GM18873 (cell line): Measurements from ENCODE around the gene RPL22.

Experiments
- ATAC-seq: cut with Tn5 transposase; IDR thresholded peaks from one replicate; pipeline ENCODE4 v1.9.1; 2021; ENCODE audit warnings: mild to moderate bottlenecking, moderate library complexity, moderate number of reproducible peaks; ENCODE audit not compliant: unreplicated experiment, low FRiP score

RPL22 gene

GRCh38 chr1:6162341-6162740, 37.1 kb downstream of the RPL22 start:
- ATAC-seq: no peak

DNA sequence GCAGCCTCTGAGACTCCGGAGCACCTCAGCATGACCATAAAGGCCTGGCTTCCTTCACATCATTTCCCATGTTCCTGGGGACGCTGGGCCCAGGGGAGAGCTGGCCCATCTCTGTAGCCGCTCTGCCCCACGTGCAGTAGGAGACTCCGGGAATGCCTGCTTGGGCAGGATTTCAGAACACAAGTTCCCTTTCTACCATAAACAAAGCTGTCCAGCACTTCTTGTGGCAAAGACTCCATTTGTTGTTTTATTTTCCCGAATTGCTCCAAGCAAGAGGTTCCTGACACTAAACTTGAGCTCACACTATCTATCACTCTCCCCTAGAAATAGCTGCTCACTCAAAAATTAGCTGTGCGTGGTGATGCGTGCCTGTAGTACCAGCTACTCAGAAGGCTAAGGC, 41.2 kb downstream of the RPL22 start:
- ATAC-seq: no peak

DNA sequence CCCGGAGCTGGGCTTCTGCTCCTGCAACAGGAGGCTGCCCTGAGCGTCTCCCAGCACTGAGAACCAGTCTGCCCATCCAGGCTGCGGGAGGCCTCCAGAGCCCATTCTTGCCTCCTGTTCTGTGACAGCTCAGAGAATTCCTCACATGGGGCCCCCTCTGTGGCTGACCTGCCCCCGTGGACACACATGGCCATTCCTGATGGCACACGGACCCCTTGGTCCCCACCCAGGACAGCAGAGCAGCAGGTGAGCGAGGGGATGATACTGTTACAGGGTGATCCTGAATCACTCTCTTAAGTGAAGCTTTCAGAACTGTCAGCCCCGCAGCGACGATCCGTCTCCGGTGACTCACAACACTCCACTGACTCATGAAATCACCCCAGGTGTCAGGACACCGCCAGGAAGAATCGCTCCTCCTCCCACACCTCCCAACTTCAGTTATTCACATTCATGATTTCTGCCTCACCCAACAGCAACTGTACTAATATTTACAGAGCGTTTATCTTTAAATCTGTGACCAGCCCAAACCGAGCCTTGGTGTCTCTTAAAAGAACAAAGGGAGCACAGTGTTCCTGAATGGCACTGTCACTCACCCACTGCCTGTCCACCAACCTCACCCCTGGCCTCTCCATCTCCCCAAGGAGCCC, 41.7 kb downstream of the RPL22 start:
- no peak for ATAC-seq

GRCh38 chr1:6157132-6157527, 42.3 kb downstream of the RPL22 start:
- ATAC-seq: no peak

GRCh38 chr1:6154525-6155319, 44.7 kb downstream of the RPL22 start:
- no peak for ATAC-seq

DNA sequence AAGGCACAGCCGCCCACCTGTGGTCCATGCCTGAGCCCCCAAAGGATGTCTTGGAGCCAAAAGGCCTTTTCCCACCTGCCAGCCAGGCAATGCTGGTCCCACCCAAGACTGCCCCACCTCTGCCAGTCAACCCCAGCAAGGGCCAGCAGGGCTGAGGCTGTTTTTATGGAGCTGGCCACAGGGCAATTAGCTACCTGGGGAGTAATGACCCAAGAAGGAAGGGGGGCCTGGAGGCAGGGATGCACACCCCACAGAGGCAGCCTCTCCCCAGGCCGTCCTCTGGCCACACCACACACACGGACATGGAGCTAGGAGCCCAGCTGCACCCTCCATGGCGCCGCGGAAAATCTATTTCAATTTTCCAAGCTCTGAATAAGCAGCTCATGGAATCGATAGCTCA, 46.5 kb downstream of the RPL22 start:
- no peak for ATAC-seq

- ATAC-seq: no peak
Measured at GRCh38 chr1:6152181-6152580, 47.2 kb downstream of the RPL22 start.

- no peak for ATAC-seq
Measured at GRCh38 chr1:6151291-6151822, 48.0 kb downstream of the RPL22 start.

DNA sequence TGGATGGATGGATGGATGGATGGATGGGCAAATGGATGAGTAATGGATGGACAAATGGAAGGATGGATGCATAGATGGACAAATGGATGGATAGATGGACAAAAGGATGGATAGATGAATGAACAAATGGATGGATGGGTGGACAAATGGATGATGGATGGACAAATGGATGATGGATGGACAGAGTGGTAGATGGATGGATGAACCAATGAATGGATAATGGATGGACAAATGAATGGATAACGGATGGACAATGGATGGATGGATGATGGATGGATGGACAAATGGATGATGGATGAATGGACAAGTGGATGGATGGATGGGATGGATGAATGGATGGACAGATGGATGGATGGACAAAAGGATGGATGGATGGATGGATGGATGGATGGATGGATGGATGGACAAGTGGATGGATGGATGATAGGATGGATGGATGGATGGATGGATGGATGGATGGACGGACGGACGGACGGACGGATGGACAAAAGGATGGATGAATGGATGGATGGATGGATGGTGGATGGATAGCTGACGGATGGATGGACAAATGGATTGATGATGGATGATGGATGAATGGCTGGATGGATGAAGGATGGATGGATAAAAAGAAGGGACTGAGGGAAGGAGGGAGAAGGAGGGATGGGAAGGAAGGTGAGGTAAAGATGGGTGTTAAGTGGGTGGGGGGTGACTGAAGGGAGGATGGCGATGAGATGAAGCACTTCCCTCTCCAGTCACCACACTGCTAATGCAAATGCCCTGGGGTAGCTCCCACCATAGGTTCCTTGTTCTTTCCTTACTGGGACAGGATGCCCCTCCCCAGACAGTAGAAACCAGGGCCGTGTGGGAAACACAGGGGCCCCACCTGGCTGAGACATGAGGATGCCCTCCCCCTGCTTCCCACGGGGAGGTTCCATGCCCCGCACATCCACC, 49.1 kb downstream of the RPL22 start:
- ATAC-seq: no peak

GRCh38 chr1:6149597-6149996, 49.8 kb downstream of the RPL22 start:
- ATAC-seq: no peak

DNA sequence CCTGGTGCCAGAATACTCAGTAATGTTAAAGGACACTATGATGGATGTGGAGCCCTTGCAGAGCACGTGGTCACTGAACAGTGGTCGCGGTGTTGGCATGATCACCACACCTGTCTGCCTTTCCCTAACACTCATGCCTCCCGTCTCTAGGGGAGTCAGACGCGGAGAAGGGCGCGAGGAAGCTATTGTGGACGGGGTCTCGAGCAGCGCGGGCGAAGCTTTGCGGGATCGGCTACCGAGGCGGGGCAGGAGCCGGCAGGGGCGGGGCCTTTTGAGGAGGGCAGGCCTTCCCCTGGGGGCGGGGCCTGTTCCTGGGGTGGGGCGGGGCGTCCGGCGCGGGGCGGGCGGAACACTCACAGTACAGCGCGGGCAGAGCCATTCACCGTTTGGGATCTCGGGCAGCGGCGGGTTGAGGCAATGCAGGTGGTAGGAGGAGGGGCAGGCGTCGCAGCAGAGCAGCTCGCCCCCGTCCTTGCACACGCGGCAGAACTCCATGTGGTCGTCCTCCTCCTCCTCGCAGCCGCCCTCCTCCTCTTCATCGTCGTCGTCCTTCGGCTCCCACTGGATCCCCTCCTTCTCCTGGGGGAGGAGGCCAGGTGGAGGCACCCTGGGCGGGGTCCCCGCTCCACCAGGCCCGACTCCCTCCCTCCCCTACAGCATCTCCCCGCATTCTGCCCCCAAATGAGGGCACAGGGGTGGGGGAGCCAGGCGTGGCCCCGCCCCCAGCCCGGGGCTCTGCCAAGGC, 50.7 kb downstream of the RPL22 start:
- no peak for ATAC-seq

GRCh38 chr1:6145864-6146410, 53.5 kb downstream of the RPL22 start:
- no peak for ATAC-seq

DNA sequence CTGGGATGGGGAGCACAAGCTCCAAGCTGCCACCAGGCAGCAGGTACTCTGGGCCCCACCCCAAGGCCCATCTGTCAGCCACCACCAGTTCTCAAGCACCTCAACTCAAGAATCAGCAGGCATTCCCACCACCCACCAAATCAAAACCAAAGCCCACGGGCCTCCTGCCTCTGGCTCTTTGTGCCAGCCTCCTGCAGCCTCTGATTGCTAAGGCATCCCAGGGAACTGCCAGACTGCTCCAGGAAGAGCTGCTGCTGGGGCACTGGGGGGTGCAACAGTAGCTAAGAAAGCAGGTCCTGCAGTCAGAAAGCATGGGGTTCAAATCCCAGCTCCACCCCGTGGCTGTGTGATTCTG, 54.0 kb downstream of the RPL22 start:
- no peak for ATAC-seq

GRCh38 chr1:6144647-6145395, 54.6 kb downstream of the RPL22 start:
- ATAC-seq: no peak

DNA sequence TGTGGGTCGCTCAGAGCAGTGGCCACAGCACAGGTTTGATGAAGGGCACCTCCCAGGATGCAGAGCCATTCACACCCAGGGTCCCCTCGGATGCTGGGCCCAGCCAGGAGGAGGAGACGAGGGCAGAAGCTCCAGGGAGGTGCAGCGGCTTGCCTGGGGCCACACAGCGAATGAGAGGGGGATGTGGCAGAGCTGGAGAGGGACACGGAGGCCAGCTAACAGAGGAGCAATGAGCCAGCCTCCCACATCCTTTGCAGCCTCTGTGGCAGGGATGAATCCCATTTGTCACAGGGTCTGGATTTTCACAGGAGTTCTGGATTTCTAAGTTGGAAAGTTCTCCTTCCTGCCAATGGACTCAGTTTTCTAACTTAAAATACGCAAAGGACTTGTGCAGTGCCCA, 55.2 kb downstream of the RPL22 start:
- no peak for ATAC-seq

DNA sequence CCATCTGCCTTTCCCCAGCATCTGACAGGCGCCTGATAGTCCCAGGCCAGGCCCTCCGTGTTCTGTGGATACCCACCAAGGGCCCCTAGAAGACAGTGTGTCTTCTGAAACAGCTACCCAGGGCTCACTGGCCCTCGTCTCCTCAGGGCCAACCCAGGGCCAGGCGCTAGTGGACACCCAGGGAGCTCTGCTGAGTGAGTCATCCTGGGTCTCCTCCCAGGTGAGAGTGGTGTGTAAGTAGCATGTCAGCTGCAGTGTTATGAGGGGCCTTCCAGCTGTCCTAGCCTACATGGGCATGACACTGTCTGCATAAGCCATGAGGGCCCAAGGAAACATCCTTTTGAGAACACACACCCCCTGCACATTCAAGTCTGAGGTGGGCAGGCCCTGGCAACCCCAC, 56.0 kb downstream of the RPL22 start:
- ATAC-seq: no peak

- no peak for ATAC-seq
Measured at GRCh38 chr1:6142734-6143133, 56.7 kb downstream of the RPL22 start.

- no peak for ATAC-seq
Measured at GRCh38 chr1:6142036-6142621, 57.3 kb downstream of the RPL22 start.

GRCh38 chr1:6141592-6141991, 57.8 kb downstream of the RPL22 start:
- ATAC-seq: no peak
